ENCODE data around the gene PDS5A. TPM values are rescaled to one million over a fixed set of nuclear protein-coding genes. Genes with fewer than 3 reads are reported as not detected.
"Not testable (repeated sequence)": the region's sequence is repeated elsewhere in the genome, so short reads cannot be mapped to it uniquely, and the experiment has no call there.

PDS5A gene
- total RNA-seq, 1 donor from 2014 or later, result 69.3 TPM

GRCh38 chr4:39792529-39792928 is 185.2 kb downstream of the PDS5A start:
- Histone ChIP-seq H3K27me3 (ENCODE audit: control insufficient read depth, insufficient read depth, low read length) (no peaks in the 10 kb centered on the region), H3K36me3 (ENCODE audit: control insufficient read depth, insufficient read depth, low read length) (no peaks in the 10 kb centered on the region), H3K4me3 (ENCODE audit: low read depth, low read length) (no peak overlapping the region)
- no peak for DNase-seq (ENCODE audit: low read depth)
- no peak for TF ChIP-seq CTCF (IDR thresholded peaks at IDR 0.05; ENCODE audit: insufficient read depth, low read length, poor library complexity, severe bottlenecking)

GRCh38 chr4:39792128-39792527 is 185.6 kb downstream of the PDS5A start:
- no peak for DNase-seq (ENCODE audit: low read depth)
- H3K36me3 ChIP-seq (ENCODE audit: control insufficient read depth, insufficient read depth, low read length), result no peaks in the 10 kb centered on the region
- H3K27me3 ChIP-seq (ENCODE audit: control insufficient read depth, insufficient read depth, low read length), result no peaks in the 10 kb centered on the region
- no peak for TF ChIP-seq CTCF (IDR thresholded peaks at IDR 0.05; ENCODE audit: insufficient read depth, low read length, poor library complexity, severe bottlenecking)
- H3K4me3 ChIP-seq (ENCODE audit: low read depth, low read length), result no peak overlapping the region

DNA sequence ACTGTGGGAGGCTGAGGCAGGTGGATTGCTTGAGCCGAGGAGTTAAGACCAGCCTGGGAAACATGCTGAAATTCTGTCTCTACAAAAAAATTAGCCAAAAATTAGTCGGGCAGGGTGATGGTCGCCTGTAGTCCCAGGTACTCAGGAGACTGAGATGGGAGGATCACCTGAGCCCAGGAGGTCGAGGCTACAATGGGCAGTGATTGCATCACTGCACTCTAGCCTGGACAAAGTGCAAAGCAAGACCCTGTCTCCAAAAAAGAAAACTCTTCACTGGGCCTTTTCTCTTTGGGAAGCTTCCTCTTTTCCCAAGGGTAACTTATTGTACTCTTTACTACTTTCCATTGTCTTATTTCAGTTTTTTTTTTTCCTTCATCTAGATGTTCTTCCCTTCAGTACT is 190.9 kb downstream of the PDS5A start:
- TF ChIP-seq CTCF (IDR thresholded peaks at IDR 0.05; ENCODE audit: insufficient read depth, low read length, poor library complexity, severe bottlenecking), result no peak
- no peak for DNase-seq (ENCODE audit: low read depth)
- H3K4me3 ChIP-seq (ENCODE audit: low read depth, low read length), result no peak overlapping the region
- no peaks in the 10 kb centered on the region for H3K27me3 ChIP-seq (ENCODE audit: control insufficient read depth, insufficient read depth, low read length)
- no peaks in the 10 kb centered on the region for H3K36me3 ChIP-seq (ENCODE audit: control insufficient read depth, insufficient read depth, low read length)

DNA sequence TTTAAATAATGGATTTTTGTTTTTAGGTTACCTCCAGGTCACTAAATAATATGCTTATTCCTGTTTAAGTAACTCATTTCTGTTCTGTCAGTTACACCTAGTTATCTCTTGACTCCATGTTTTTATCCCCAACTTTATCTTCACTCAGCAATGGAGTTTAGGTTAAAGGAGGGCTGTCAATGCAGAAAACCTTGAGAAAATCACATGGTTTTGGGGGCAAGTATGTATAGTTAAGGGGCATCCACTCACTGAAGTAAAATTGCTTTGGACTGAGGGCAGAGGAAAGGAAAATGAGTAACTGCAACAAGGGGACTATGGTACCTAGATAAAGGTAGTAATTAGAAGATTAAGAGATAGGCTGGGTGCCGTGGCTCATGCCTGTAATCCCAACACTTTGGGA is 192.6 kb downstream of the PDS5A start:
- DNase-seq (ENCODE audit: low read depth), result no peak
- H3K4me3 ChIP-seq (ENCODE audit: low read depth, low read length), result no peak overlapping the region

DNA sequence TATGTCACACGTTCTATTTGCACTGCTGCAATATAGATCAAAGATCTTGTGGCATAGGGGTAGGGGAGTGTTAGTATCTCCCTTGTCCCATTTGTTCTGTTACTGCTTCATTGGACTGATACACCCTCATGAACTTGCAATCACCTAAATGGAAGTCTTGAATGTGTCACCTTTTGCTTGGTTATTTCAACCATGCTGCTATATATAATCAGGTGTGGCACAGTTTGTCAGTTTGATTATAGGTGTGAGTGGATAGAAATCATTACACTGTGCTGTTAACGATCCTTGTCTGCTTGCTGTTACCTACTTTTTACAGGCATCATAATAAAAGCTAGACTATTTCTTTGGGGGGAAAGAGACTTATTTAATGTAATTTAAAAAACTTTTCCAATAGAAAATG is 195.7 kb downstream of the PDS5A start:
- H3K36me3 ChIP-seq (ENCODE audit: control insufficient read depth, insufficient read depth, low read length); DNase-seq (ENCODE audit: low read depth); H3K4me3 ChIP-seq (ENCODE audit: low read depth, low read length); H3K27me3 ChIP-seq (ENCODE audit: control insufficient read depth, insufficient read depth, low read length): not testable (repeated sequence)

More for the DNA sequence above, 192.6 kb downstream of the PDS5A start:
- no peaks in the 10 kb centered on the region for H3K36me3 ChIP-seq (ENCODE audit: control insufficient read depth, insufficient read depth, low read length)
- TF ChIP-seq CTCF (IDR thresholded peaks at IDR 0.05; ENCODE audit: insufficient read depth, low read length, poor library complexity, severe bottlenecking), result no peak
- no peaks in the 10 kb centered on the region for H3K27me3 ChIP-seq (ENCODE audit: control insufficient read depth, insufficient read depth, low read length)

Other genes with a start within 250 kb of the PDS5A start
- 11.9 and 13.7 TPM in 2 replicates for gene N4BP2, start 78.9 kb upstream of the PDS5A start, total RNA-seq
- gene RHOH, start 219.1 kb upstream of the PDS5A start, total RNA-seq, result not detected in 2 replicates